HG03354 (cell line): ENCODE measurements around the gene SLC1A1.
A peak's percentile ranks its signal among the peaks of the same experiment; 100 is the strongest.

ENCODE experiments used
- ATAC-seq: cut with Tn5 transposase; IDR thresholded peaks from one replicate; pipeline ENCODE4 v1.9.1; 2021; ENCODE audit warnings: mild to moderate bottlenecking; ENCODE audit not compliant: unreplicated experiment, poor library complexity, severe bottlenecking

SLC1A1 gene

GRCh38 chr9:4573176-4573575 lies 82.9 kb downstream of the SLC1A1 start:
- no peak for ATAC-seq

GRCh38 chr9:4573634-4574389 lies 83.5 kb downstream of the SLC1A1 start:
- ATAC-seq: no peak

- ATAC-seq: peak; percentile 62
Measured at GRCh38 chr9:4574657-4575243, 84.5 kb downstream of the SLC1A1 start.

- no peak for ATAC-seq
Measured at GRCh38 chr9:4575997-4576396, 85.7 kb downstream of the SLC1A1 start.

GRCh38 chr9:4576448-4576847 lies 86.2 kb downstream of the SLC1A1 start:
- ATAC-seq: no peak

- no peak for ATAC-seq
Measured at GRCh38 chr9:4579001-4579400, 88.7 kb downstream of the SLC1A1 start.

- ATAC-seq: no peak
Measured at GRCh38 chr9:4581035-4581760, 90.9 kb downstream of the SLC1A1 start.

GRCh38 chr9:4581861-4582565 lies 91.7 kb downstream of the SLC1A1 start:
- ATAC-seq: no peak

GRCh38 chr9:4583001-4583400 lies 92.7 kb downstream of the SLC1A1 start:
- ATAC-seq: no peak

GRCh38 chr9:4584636-4585035 lies 94.4 kb downstream of the SLC1A1 start:
- ATAC-seq: no peak

- ATAC-seq: no peak
Measured at GRCh38 chr9:4585135-4585534, 94.9 kb downstream of the SLC1A1 start.

- no peak for ATAC-seq
Measured at GRCh38 chr9:4588721-4589120, 98.5 kb downstream of the SLC1A1 start.

GRCh38 chr9:4590430-4591122 lies 100.3 kb downstream of the SLC1A1 start:
- no peak for ATAC-seq

GRCh38 chr9:4591123-4591500 lies 100.8 kb downstream of the SLC1A1 start:
- ATAC-seq: no peak

- no peak for ATAC-seq
Measured at GRCh38 chr9:4592295-4592694, 102.0 kb downstream of the SLC1A1 start.

- no peak for ATAC-seq
Measured at GRCh38 chr9:4592886-4593285, 102.6 kb downstream of the SLC1A1 start.

GRCh38 chr9:4594545-4594944 lies 104.3 kb downstream of the SLC1A1 start:
- no peak for ATAC-seq

GRCh38 chr9:4594994-4595393 lies 104.7 kb downstream of the SLC1A1 start:
- ATAC-seq: no peak

- ATAC-seq: peak; percentile 79
Measured at GRCh38 chr9:4596165-4596922, 106.1 kb downstream of the SLC1A1 start.
